CD4-positive, alpha-beta T cell treated with Interleukin-15 for 4 hours (primary cell): ENCODE data around the gene TIGD1.

ENCODE experiments used
- DNase-seq: peaks from one replicate; pipeline ENCODE4 v3.0.0-alpha.2; 2020; ENCODE audit warnings: low spot score

TIGD1 gene

DNA sequence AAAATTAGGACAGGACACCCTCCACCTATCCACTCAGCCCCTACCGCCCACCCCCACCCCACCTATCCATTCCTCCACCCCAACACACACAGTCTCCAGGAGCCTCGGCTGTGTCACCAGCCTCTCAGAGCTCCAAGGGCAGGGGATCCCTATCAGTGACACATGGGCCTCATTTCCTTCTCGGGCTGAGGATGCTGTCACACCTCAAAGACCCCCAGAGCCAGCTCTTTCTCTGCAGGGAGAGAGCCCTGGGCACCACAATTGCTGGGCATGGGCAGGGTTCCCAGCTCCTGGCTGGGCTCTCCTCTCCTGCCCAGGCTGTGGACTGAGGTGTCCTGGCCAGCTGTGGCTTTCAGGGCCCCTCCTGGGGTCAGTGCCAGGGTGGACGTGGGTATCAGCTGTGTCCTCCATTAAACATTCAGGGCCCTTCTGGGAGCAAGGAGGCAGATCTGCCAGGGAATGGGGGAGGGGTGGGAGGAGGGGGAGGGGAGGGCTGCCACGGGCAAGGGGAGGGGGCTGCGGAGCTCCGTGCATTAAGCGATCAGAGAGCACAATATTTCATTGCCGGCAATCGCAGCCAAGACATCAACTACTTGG is 48.5 kb downstream of the TIGD1 start:
- DNase-seq = no peak

DNA sequence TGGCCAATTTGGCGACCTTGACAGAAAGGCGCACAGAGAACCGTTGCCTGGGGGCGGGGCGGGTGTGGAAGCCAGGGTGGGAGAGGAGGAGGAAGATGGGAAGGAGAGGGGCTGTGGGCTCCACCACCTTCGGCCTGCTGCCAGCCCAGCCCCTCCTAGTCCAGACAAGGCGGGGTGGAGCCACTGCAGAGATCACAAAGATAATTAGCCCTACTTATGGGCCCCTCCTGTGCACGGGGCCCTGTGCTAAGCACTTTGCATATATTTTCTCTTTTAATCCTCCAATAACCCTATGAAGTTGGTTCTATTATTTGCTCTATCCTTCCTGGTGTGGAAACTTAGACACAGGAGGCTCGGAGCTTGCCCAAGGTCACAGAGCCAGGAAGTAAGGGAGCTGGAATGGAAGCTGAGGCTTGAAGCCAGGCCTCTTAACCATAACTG is 49.0 kb downstream of the TIGD1 start:
- no peak for DNase-seq

DNA sequence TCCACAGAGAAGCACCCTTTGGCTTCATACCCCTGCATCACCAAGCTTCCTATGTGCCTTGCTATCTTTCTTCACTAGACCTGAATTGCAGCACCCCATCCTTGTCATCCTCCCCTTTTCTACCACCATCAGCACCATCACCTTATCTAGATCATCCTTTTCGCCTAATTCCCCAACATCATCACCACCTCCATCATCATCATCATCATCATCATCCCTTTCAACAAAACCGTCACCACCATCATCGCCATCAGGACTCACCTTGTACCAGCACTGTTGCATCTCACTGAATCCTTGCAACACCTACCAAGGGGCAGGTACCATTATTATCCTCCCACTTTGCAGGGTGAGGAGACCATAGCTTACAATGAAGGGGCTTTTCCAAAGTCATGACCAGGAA is 51.9 kb downstream of the TIGD1 start:
- DNase-seq = no peak
